HepG2 (cell line): ENCODE results near the gene DLX1. TPM values are rescaled to one million over a fixed set of nuclear protein-coding genes. Genes with fewer than 3 reads are reported as not detected.

Source experiments
- AGO2 ChIP-seq: fragments of 200-400 bp; formaldehyde crosslinking; optimal IDR thresholded peaks from 2 replicates; pipeline ENCODE3; 2017; ENCODE audit warnings: mild to moderate bottlenecking, low read depth, low read length, moderate library complexity
- ATAD3A ChIP-seq: sonication (generic); formaldehyde crosslinking; IDR thresholded peaks from 2 replicates; pipeline ENCODE4 v1.4.0; 2020; ENCODE audit warnings: missing genetic modification reagents
- CCAR2 ChIP-seq: fragments of 200-400 bp; formaldehyde crosslinking; optimal IDR thresholded peaks from 2 replicates; pipeline ENCODE3; 2018; ENCODE audit warnings: low read depth, mild to moderate bottlenecking, low read length, moderate library complexity
- CHD4 ChIP-seq: fragments of 200-600 bp; sonication (generic); IDR thresholded peaks from 2 replicates; pipeline ENCODE4 v1.7.0; 2017; ENCODE audit warnings: mild to moderate bottlenecking, low read length, borderline replicate concordance
- HNRNPLL ChIP-seq: fragments of 200-400 bp; formaldehyde crosslinking; IDR thresholded peaks from 2 replicates; pipeline ENCODE4 v1.6.1; 2017; ENCODE audit warnings: mild to moderate bottlenecking, low read depth, low read length; ENCODE audit not compliant: poor library complexity, severe bottlenecking
- IRF2 ChIP-seq: IDR thresholded peaks from 2 replicates; pipeline ENCODE4 v1.6.1; 2018; ENCODE audit warnings: missing genetic modification reagents, missing compliant biosample characterization
- KDM5B ChIP-seq: sonication (generic); formaldehyde crosslinking; IDR thresholded peaks from 2 replicates; pipeline ENCODE4 v1.4.0; 2020; ENCODE audit warnings: missing genetic modification reagents, mild to moderate bottlenecking, borderline replicate concordance
- MEIS2 ChIP-seq: sonication (generic); formaldehyde crosslinking; IDR thresholded peaks from 2 replicates; pipeline ENCODE4 v1.9.0; 2021; ENCODE audit warnings: mild to moderate bottlenecking, missing genetic modification reagents
- MTF2 ChIP-seq: sonication (generic); formaldehyde crosslinking; IDR thresholded peaks from 2 replicates; pipeline ENCODE4 v1.5.0; 2020; ENCODE audit warnings: missing genetic modification reagents, borderline replicate concordance
- POLR2G ChIP-seq: fragments of 200-400 bp; formaldehyde crosslinking; IDR thresholded peaks from 2 replicates; pipeline ENCODE4 v1.6.1; 2018; ENCODE audit warnings: mild to moderate bottlenecking, low read depth, low read length, moderate library complexity
- RAD21 ChIP-seq: fragments of 450-650 bp; formaldehyde crosslinking; IDR thresholded peaks from 2 replicates; pipeline ENCODE4 v1.5.0; 2020; ENCODE audit warnings: mild to moderate bottlenecking
- ZNF367 ChIP-seq: sonication (generic); formaldehyde crosslinking; IDR thresholded peaks from 2 replicates; pipeline ENCODE4 v1.4.0; 2020; ENCODE audit warnings: missing genetic modification reagents, borderline replicate concordance
- ZNF720 ChIP-seq: sonication (generic); formaldehyde crosslinking; IDR thresholded peaks from 2 replicates; pipeline ENCODE4 v1.4.0; 2020; ENCODE audit warnings: missing genetic modification reagents
- ZNF761 ChIP-seq: sonication (generic); formaldehyde crosslinking; conservative IDR thresholded peaks from 2 replicates; pipeline ENCODE4 v1.4.0; 2020; ENCODE audit warnings: mild to moderate bottlenecking, missing genetic modification reagents
- ZNF772 ChIP-seq: sonication (generic); formaldehyde crosslinking; IDR thresholded peaks from 2 replicates; pipeline ENCODE4 v1.5.0; 2020; ENCODE audit warnings: mild to moderate bottlenecking, missing genetic modification reagents
- ZNF878 ChIP-seq: sonication (generic); formaldehyde crosslinking; IDR thresholded peaks from 2 replicates; pipeline ENCODE4 v1.8.1; 2023; ENCODE audit warnings: mild to moderate bottlenecking, missing genetic modification reagents, moderate library complexity
- polyA plus RNA-seq, 8 experiments: library from polyadenylated mRNA; depleted of rRNA in 3 of 8; stranded (reverse) in 7 of 8; unstranded in 1 of 8; fragments of >200 nt; fragmentation: Illumina TruSeq in 4 of 8; extraction: Trizol in 4 of 8; gene quantifications; 2 replicates each; pipeline versions ENCODE4 v1.2.1 to v1.2.3, GENCODE V29; 2011 to 2016; ENCODE audit warnings: low read depth in 4 of 8, missing spikeins in 1 of 8, mixed read lengths in 1 of 8; ENCODE audit not compliant: insufficient read depth in 1 of 8
- total RNA-seq, 5 experiments: library from RNA; depleted of rRNA; stranded (reverse); fragments of >200 nt; fragmentation: Illumina TruSeq; extraction: Trizol; gene quantifications; 2 replicates each; pipeline ENCODE4 v1.2.3, GENCODE V29; 2016; ENCODE audit warnings: low read depth in 1 of 5
- TF ChIP-seq, protein P1 (sequence below): sonication (generic); formaldehyde crosslinking; IDR thresholded peaks from 2 replicates; pipeline ENCODE4 v1.5.0; 2020; ENCODE audit warnings: missing genetic modification reagents
- TF ChIP-seq, protein P2 (sequence below): sonication (generic); formaldehyde crosslinking; IDR thresholded peaks from 2 replicates; pipeline ENCODE4 v1.4.0; 2020; ENCODE audit warnings: low read depth, mild to moderate bottlenecking, missing genetic modification reagents
- TF ChIP-seq, protein P3 (sequence below): sonication (generic); formaldehyde crosslinking; IDR thresholded peaks from 2 replicates; pipeline ENCODE4 v1.5.0; 2020; ENCODE audit warnings: missing genetic modification reagents, mild to moderate bottlenecking, borderline replicate concordance
- TF ChIP-seq, protein P4 (sequence below): sonication (generic); formaldehyde crosslinking; IDR thresholded peaks from 2 replicates; pipeline ENCODE4 v1.5.0; 2020; ENCODE audit warnings: mild to moderate bottlenecking, missing genetic modification reagents, borderline replicate concordance

The DLX1 gene
- total and polyA plus RNA-seq, 2 of the 13 experiments (the other 11 are each of a cell fraction or from before 2014, with no cell fraction given): 0.18 to 0.86 TPM

DNA sequence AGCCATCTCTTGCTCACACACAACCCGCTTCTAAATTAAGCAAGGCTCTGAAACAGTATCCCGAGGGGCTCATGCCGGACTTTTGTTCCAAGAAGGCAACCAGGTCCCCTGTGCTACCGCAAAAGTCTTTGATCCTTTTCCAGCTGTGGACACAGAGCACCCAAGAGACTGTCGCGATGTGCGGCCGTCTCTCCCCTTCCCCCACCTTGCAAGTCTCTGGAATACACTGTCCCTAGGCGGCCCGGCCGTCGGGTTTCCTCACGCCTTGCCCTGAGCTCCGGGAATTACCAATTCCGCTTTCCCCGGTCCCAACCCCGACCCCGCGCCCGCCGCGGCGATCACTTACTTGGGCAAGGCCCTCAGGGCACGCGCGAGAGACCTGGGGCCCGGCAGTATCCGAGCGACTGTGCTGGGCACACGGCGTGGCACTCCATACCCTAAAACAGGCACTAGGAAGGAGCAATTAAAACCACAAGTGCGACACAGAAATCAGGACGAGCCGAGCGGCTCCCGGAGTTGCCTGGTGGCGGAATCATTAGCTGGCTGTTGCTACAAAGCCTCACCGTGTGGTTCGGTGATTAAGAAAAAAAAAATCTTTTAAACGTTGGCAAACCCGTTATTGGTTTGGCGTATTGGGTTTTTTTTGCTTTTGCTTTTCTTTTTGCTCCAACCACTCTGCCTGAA is 2.2 kb upstream of the DLX1 start (continued):
- TF ChIP-seq, protein P1, sequence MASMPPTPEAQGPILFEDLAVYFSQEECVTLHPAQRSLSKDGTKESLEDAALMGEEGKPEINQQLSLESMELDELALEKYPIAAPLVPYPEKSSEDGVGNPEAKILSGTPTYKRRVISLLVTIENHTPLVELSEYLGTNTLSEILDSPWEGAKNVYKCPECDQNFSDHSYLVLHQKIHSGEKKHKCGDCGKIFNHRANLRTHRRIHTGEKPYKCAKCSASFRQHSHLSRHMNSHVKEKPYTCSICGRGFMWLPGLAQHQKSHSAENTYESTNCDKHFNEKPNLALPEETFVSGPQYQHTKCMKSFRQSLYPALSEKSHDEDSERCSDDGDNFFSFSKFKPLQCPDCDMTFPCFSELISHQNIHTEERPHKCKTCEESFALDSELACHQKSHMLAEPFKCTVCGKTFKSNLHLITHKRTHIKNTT (CRISPR knock-in tag): no peak
- TF ChIP-seq ZNF761: no peak
- TF ChIP-seq CHD4: no peak
- no peak for TF ChIP-seq ATAD3A (CRISPR knock-in tag)
- peak; percentile 35 for TF ChIP-seq HNRNPLL
- peak; percentile 51 for TF ChIP-seq CCAR2
- no peak for TF ChIP-seq ZNF720 (CRISPR knock-in tag)
- TF ChIP-seq POLR2G: no peak
- TF ChIP-seq IRF2: no peak
- 0 out of 2 replicates have a peak, but pooled peaks have one; percentile 21 for TF ChIP-seq ZNF772 (CRISPR knock-in tag)
- TF ChIP-seq ZNF367 (CRISPR knock-in tag): no peak
- TF ChIP-seq ZNF878: no peak
- TF ChIP-seq MTF2 (CRISPR knock-in tag): 0 out of 2 replicates have a peak, but pooled peaks have one; percentile 17
- peak; percentile 47 for TF ChIP-seq AGO2
- TF ChIP-seq MEIS2: no peak
- TF ChIP-seq RAD21 (CRISPR knock-in tag): no peak
- TF ChIP-seq, protein P2, sequence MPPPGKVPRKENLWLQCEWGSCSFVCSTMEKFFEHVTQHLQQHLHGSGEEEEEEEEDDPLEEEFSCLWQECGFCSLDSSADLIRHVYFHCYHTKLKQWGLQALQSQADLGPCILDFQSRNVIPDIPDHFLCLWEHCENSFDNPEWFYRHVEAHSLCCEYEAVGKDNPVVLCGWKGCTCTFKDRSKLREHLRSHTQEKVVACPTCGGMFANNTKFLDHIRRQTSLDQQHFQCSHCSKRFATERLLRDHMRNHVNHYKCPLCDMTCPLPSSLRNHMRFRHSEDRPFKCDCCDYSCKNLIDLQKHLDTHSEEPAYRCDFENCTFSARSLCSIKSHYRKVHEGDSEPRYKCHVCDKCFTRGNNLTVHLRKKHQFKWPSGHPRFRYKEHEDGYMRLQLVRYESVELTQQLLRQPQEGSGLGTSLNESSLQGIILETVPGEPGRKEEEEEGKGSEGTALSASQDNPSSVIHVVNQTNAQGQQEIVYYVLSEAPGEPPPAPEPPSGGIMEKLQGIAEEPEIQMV (CRISPR knock-in tag): no peak
- peak; percentile 27; the same call in 1 of the 2 replicates for TF ChIP-seq KDM5B
- TF ChIP-seq, protein P3, sequence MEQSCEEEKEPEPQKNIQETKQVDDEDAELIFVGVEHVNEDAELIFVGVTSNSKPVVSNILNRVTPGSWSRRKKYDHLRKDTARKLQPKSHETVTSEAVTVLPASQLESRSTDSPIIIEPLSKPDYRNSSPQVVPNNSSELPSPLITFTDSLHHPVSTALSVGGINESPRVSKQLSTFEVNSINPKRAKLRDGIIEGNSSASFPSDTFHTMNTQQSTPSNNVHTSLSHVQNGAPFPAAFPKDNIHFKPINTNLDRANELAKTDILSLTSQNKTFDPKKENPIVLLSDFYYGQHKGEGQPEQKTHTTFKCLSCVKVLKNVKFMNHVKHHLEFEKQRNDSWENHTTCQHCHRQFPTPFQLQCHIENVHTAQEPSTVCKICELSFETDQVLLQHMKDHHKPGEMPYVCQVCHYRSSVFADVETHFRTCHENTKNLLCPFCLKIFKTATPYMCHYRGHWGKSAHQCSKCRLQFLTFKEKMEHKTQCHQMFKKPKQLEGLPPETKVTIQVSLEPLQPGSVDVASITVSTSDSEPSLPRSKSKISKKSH: peak; percentile 23; the same call in 1 of the 2 replicates
- TF ChIP-seq, protein P4, sequence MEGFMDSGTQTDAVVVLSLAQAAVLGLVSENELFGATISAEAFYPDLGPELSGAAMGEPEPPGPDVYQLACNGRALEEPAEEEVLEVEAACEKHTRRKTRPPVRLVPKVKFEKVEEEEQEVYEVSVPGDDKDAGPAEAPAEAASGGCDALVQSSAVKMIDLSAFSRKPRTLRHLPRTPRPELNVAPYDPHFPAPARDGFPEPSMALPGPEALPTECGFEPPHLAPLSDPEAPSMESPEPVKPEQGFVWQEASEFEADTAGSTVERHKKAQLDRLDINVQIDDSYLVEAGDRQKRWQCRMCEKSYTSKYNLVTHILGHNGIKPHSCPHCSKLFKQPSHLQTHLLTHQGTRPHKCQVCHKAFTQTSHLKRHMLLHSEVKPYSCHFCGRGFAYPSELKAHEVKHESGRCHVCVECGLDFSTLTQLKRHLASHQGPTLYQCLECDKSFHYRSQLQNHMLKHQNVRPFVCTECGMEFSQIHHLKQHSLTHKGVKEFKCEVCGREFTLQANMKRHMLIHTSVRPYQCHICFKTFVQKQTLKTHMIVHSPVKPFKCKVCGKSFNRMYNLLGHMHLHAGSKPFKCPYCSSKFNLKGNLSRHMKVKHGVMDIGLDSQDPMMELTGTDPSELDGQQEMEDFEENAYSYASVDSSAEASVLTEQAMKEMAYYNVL (CRISPR knock-in tag): no peak
